WTC11 (cell line): ENCODE results near the gene KIF19. TPM values are rescaled to one million over a fixed set of nuclear protein-coding genes. Genes with fewer than 3 reads are reported as not detected.

ENCODE experiments used
- ATAC-seq: fragments of 200-7000 bp; cut with Tn5 transposase; 2 replicates; pipeline ENCODE4 v1.10.0; 2021; ENCODE audit warnings: mild to moderate bottlenecking, moderate library complexity
- CTCF ChIA-PET: fragments of 300-600 bp; sonication (Branson Sonifier 250); formaldehyde crosslinking; loops from one replicate; lab custom pipeline; 2021; ENCODE audit warnings: antibody characterized with exemption; lab: Charles Lee
- POLR2A ChIA-PET: fragments of 350-600 bp; sonication (Branson Sonifier 250); formaldehyde crosslinking; loops from one replicate; lab custom pipeline; 2021; ENCODE audit warnings: antibody characterized with exemption; lab: Charles Lee
- DNase-seq: peaks from one replicate; pipeline ENCODE4 v3.0.0; 2021; ENCODE audit warnings: low spot score
- H3K27ac Mint-ChIP-seq: 2 replicates; pipeline ENCODE4 v1.8.0; 2021; ENCODE audit warnings: mixed read lengths
- H3K27me3 Mint-ChIP-seq: 2 replicates; pipeline ENCODE4 v1.8.0; 2021; ENCODE audit warnings: low read depth, mild to moderate bottlenecking, moderate library complexity, mixed read lengths
- H3K36me3 Mint-ChIP-seq: 2 replicates; pipeline ENCODE4 v1.8.0; 2021; ENCODE audit warnings: mixed read lengths
- H3K4me1 Mint-ChIP-seq: 2 replicates; pipeline ENCODE4 v1.8.0; 2022; ENCODE audit warnings: mixed read lengths
- H3K4me3 Mint-ChIP-seq: 2 replicates; pipeline ENCODE4 v1.8.0; 2021; ENCODE audit warnings: mild to moderate bottlenecking, moderate library complexity, mixed read lengths
- H3K9me3 Mint-ChIP-seq: 2 replicates; pipeline ENCODE4 v1.8.0; 2021; ENCODE audit warnings: mixed read lengths
- FOXJ3 ChIP-seq: sonication (generic); formaldehyde crosslinking; IDR thresholded peaks from 2 replicates; pipeline ENCODE4 v1.9.0; 2021; ENCODE audit warnings: missing genetic modification reagents, mild to moderate bottlenecking, borderline replicate concordance
- GABPB1 ChIP-seq: sonication (generic); formaldehyde crosslinking; IDR thresholded peaks from 2 replicates; pipeline ENCODE4 v1.8.1; 2023; ENCODE audit warnings: mild to moderate bottlenecking, missing genetic modification reagents
- JUN ChIP-seq: sonication (generic); formaldehyde crosslinking; IDR thresholded peaks from 2 replicates; pipeline ENCODE4 v1.8.0; 2023; ENCODE audit warnings: mild to moderate bottlenecking, missing genetic modification reagents
- NFYB ChIP-seq: sonication (generic); formaldehyde crosslinking; conservative IDR thresholded peaks from 2 replicates; pipeline ENCODE4 v1.8.0; 2022; ENCODE audit warnings: low read depth, missing genetic modification reagents
- RELA ChIP-seq: sonication (generic); formaldehyde crosslinking; IDR thresholded peaks from 2 replicates; pipeline ENCODE4 v1.8.1; 2022; ENCODE audit warnings: missing genetic modification reagents, mild to moderate bottlenecking, borderline replicate concordance
- ZNF138 ChIP-seq: sonication (generic); formaldehyde crosslinking; conservative IDR thresholded peaks from 2 replicates; pipeline ENCODE4 v1.8.1; 2022; ENCODE audit warnings: mild to moderate bottlenecking, moderate library complexity, missing genetic modification reagents
- total RNA-seq: library from RNA; stranded (reverse); gene quantifications from 3 replicates; pipeline ENCODE4 v1.2.3, GENCODE V29; 2021
- TF ChIP-seq, protein P1 (sequence below): fragments of 250-450 bp; sonication (Bioruptor Pico); IDR thresholded peaks from 2 replicates; pipeline ENCODE4 v1.9.0; 2021; ENCODE audit warnings: mild to moderate bottlenecking, borderline replicate concordance
- TF ChIP-seq, protein P2 (sequence below): sonication (generic); formaldehyde crosslinking; IDR thresholded peaks from 2 replicates; pipeline ENCODE4 v1.8.0; 2022; ENCODE audit warnings: mild to moderate bottlenecking, missing genetic modification reagents
- TF ChIP-seq, protein P3 (sequence below): sonication (generic); formaldehyde crosslinking; IDR thresholded peaks from 2 replicates; pipeline ENCODE4 v1.8.1; 2023; ENCODE audit warnings: mild to moderate bottlenecking, missing genetic modification reagents, moderate library complexity
- TF ChIP-seq, protein P4 (sequence below): fragments of 250-450 bp; sonication (Bioruptor Pico); IDR thresholded peaks from 2 replicates; pipeline ENCODE4 v2.1.2; 2022; ENCODE audit warnings: mild to moderate bottlenecking, moderate library complexity
- TF ChIP-seq, protein P5 (sequence below): fragments of 250-450 bp; sonication (Bioruptor Pico); IDR thresholded peaks from 2 replicates; pipeline ENCODE4 v1.9.0; 2021; ENCODE audit warnings: moderate library complexity, mild to moderate bottlenecking, inconsistent platforms, borderline replicate concordance
- TF ChIP-seq, protein P6 (sequence below): sonication (generic); formaldehyde crosslinking; conservative IDR thresholded peaks from 2 replicates; pipeline ENCODE4 v1.8.1; 2023; ENCODE audit warnings: mild to moderate bottlenecking, low read depth, missing genetic modification reagents, moderate library complexity
- TF ChIP-seq, protein P7 (sequence below): sonication (generic); formaldehyde crosslinking; IDR thresholded peaks from 2 replicates; pipeline ENCODE4 v1.8.0; 2023; ENCODE audit warnings: missing genetic modification reagents

Gene KIF19
- total RNA-seq, 1 experiment from 2014 or later = 0.44 TPM

DNA sequence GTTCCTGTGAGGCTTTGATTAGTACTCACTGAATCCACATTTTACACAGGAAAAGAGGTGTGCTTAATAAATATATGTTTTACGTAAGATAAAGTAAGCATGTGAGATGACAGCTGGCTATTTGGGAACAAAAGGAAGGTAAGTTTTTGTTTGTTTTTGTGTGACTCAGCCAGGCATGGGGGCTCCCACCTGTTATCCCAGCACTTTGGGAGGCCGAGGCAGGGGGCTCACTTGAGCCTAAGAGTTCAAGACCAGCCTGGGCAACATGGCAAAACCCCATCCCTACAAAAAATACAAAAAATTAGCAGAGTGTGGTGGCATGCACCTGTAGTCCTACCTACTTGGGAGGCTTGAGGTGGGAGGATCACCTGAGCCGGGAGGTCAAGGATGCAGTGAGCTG, 59.2 kb downstream of the KIF19 start (continued):
- TF ChIP-seq, protein P1, sequence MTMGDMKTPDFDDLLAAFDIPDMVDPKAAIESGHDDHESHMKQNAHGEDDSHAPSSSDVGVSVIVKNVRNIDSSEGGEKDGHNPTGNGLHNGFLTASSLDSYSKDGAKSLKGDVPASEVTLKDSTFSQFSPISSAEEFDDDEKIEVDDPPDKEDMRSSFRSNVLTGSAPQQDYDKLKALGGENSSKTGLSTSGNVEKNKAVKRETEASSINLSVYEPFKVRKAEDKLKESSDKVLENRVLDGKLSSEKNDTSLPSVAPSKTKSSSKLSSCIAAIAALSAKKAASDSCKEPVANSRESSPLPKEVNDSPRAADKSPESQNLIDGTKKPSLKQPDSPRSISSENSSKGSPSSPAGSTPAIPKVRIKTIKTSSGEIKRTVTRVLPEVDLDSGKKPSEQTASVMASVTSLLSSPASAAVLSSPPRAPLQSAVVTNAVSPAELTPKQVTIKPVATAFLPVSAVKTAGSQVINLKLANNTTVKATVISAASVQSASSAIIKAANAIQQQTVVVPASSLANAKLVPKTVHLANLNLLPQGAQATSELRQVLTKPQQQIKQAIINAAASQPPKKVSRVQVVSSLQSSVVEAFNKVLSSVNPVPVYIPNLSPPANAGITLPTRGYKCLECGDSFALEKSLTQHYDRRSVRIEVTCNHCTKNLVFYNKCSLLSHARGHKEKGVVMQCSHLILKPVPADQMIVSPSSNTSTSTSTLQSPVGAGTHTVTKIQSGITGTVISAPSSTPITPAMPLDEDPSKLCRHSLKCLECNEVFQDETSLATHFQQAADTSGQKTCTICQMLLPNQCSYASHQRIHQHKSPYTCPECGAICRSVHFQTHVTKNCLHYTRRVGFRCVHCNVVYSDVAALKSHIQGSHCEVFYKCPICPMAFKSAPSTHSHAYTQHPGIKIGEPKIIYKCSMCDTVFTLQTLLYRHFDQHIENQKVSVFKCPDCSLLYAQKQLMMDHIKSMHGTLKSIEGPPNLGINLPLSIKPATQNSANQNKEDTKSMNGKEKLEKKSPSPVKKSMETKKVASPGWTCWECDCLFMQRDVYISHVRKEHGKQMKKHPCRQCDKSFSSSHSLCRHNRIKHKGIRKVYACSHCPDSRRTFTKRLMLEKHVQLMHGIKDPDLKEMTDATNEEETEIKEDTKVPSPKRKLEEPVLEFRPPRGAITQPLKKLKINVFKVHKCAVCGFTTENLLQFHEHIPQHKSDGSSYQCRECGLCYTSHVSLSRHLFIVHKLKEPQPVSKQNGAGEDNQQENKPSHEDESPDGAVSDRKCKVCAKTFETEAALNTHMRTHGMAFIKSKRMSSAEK (CRISPR knock-in tag) = no peak
- TF ChIP-seq NFYB (CRISPR knock-in tag) (no peak), ZNF138 (no peak), GABPB1 (CRISPR knock-in tag) (no peak), FOXJ3 (CRISPR knock-in tag) (no peak)
- TF ChIP-seq, protein P2, sequence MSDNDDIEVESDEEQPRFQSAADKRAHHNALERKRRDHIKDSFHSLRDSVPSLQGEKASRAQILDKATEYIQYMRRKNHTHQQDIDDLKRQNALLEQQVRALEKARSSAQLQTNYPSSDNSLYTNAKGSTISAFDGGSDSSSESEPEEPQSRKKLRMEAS = no peak
- TF ChIP-seq, protein P3, sequence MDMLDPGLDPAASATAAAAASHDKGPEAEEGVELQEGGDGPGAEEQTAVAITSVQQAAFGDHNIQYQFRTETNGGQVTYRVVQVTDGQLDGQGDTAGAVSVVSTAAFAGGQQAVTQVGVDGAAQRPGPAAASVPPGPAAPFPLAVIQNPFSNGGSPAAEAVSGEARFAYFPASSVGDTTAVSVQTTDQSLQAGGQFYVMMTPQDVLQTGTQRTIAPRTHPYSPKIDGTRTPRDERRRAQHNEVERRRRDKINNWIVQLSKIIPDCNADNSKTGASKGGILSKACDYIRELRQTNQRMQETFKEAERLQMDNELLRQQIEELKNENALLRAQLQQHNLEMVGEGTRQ (CRISPR knock-in tag) = no peak
- TF ChIP-seq, protein P4, sequence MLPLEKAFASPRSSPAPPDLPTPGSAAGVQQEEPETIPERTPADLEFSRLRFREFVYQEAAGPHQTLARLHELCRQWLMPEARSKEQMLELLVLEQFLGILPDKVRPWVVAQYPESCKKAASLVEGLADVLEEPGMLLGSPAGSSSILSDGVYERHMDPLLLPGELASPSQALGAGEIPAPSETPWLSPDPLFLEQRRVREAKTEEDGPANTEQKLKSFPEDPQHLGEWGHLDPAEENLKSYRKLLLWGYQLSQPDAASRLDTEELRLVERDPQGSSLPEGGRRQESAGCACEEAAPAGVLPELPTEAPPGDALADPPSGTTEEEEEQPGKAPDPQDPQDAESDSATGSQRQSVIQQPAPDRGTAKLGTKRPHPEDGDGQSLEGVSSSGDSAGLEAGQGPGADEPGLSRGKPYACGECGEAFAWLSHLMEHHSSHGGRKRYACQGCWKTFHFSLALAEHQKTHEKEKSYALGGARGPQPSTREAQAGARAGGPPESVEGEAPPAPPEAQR = no peak

DNA sequence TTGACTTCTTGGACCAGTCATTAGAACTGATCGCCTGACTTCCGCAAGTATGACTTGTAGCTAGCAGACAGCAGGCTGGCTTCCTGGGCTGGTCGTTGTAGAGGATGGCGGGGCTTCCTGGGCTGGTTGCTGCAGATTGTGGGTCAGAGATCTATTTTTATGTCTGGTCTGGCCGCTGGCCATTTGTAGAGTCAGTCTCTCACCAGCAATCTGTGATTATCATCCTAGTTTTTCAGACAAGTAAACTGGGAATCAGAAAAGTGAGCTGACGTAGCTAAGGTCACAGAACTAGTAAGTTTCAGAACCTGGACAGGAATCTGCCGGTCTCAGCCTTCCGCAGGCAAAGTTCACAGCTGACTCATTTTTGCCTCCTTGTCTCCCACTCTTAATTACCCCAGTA, 60.4 kb downstream of the KIF19 start:
- no peak for ATAC-seq
- TF ChIP-seq, protein P5, sequence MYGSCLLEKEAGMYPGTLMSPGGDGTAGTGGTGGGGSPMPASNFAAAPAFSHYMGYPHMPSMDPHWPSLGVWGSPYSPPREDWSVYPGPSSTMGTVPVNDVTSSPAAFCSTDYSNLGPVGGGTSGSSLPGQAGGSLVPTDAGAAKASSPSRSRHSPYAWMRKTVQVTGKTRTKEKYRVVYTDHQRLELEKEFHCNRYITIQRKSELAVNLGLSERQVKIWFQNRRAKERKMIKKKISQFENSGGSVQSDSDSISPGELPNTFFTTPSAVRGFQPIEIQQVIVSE (CRISPR knock-in tag) = no peak
- TF ChIP-seq RELA (CRISPR knock-in tag) = no peak
- TF ChIP-seq, protein P6, sequence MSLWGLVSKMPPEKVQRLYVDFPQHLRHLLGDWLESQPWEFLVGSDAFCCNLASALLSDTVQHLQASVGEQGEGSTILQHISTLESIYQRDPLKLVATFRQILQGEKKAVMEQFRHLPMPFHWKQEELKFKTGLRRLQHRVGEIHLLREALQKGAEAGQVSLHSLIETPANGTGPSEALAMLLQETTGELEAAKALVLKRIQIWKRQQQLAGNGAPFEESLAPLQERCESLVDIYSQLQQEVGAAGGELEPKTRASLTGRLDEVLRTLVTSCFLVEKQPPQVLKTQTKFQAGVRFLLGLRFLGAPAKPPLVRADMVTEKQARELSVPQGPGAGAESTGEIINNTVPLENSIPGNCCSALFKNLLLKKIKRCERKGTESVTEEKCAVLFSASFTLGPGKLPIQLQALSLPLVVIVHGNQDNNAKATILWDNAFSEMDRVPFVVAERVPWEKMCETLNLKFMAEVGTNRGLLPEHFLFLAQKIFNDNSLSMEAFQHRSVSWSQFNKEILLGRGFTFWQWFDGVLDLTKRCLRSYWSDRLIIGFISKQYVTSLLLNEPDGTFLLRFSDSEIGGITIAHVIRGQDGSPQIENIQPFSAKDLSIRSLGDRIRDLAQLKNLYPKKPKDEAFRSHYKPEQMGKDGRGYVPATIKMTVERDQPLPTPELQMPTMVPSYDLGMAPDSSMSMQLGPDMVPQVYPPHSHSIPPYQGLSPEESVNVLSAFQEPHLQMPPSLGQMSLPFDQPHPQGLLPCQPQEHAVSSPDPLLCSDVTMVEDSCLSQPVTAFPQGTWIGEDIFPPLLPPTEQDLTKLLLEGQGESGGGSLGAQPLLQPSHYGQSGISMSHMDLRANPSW (CRISPR knock-in tag) = no peak
- TF ChIP-seq, protein P7, sequence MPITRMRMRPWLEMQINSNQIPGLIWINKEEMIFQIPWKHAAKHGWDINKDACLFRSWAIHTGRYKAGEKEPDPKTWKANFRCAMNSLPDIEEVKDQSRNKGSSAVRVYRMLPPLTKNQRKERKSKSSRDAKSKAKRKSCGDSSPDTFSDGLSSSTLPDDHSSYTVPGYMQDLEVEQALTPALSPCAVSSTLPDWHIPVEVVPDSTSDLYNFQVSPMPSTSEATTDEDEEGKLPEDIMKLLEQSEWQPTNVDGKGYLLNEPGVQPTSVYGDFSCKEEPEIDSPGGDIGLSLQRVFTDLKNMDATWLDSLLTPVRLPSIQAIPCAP = no peak
- no peak for TF ChIP-seq JUN (CRISPR knock-in tag)
- no peaks in the 10 kb centered on the region for H3K36me3 Mint-ChIP-seq
- H3K4me1 Mint-ChIP-seq = peaks cover 22% of the 10 kb centered on the region
- POLR2A ChIA-PET = no interaction called here
- no peak overlapping the region for H3K4me3 Mint-ChIP-seq
- H3K27me3 Mint-ChIP-seq = peaks cover 7% of the 10 kb centered on the region
- no peaks in the 10 kb centered on the region for H3K9me3 Mint-ChIP-seq
- H3K27ac Mint-ChIP-seq = peak overlapping the region; percentile 25; the same call in 1 of the 2 replicates
- CTCF ChIA-PET = interaction anchor here (0.6 to 2.6 kb wide), 3 partner anchors 19 to 191 kb away, joined by 4 to 9 read pairs (median 8); partner anchors contain the start of gene GPR142
- no peak for DNase-seq
